ENCODE data around the gene RMND5B.
"Not testable (repeated sequence)": the region's sequence is repeated elsewhere in the genome, so short reads cannot be mapped to it uniquely, and the experiment has no call there.

RMND5B gene

DNA sequence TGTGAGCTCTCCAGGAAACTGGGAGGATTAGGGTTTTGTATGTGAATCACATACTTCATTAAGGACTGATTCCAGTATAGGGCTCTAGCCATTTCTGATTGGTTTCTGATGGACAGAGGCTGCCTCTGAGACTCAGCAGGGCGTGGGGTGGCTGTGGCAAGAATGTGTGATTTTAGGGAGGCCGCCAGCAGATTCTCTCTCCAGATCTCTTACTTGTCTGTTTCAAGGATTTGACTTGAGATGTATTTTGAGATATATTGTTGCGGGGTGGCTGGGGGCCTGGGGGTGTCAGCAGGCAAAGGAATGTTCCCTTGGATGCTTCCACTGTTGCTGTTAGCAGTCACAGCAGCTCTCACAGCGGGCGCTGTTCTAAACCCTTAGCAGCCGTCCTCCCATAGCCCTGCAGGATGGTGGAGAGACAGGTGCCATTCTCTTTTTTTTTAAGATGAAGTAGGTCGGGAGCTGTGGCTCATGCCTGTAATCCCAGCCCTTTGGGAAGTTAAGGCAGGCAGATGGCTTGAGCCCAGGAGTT lies 65.5 kb downstream of the RMND5B start:
- peaks cover 3% of the 10 kb centered on the region for H3K27me3 ChIP-seq (replicated peaks; ENCODE audit: control insufficient read depth, insufficient read depth, low read length)

DNA sequence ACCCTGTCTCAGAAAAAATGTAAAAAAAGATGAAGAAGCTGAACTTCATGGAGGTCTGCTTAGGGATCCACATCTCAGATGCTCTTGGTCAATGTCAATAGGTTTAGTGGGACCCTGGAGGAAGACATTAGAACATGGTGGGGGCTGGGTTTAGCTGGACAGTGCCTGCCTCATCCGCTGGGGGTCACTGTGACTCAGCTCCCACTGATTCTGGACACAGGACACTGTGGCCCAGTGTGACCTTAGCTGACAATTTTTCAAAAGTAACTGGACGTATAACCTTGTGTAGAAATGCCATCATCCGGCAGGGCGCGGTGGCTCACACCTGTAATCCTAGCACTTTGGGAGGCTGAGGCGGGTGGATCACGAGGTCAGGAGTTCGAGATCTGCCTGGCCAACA lies 66.2 kb downstream of the RMND5B start:
- DNase-seq (ENCODE audit: extremely low read depth, insufficient read length): no peak
- TF ChIP-seq, protein P1, sequence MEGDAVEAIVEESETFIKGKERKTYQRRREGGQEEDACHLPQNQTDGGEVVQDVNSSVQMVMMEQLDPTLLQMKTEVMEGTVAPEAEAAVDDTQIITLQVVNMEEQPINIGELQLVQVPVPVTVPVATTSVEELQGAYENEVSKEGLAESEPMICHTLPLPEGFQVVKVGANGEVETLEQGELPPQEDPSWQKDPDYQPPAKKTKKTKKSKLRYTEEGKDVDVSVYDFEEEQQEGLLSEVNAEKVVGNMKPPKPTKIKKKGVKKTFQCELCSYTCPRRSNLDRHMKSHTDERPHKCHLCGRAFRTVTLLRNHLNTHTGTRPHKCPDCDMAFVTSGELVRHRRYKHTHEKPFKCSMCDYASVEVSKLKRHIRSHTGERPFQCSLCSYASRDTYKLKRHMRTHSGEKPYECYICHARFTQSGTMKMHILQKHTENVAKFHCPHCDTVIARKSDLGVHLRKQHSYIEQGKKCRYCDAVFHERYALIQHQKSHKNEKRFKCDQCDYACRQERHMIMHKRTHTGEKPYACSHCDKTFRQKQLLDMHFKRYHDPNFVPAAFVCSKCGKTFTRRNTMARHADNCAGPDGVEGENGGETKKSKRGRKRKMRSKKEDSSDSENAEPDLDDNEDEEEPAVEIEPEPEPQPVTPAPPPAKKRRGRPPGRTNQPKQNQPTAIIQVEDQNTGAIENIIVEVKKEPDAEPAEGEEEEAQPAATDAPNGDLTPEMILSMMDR (IDR thresholded peaks at IDR 0.05; ENCODE audit: insufficient read depth, low read length, poor library complexity, severe bottlenecking): peak; percentile 51
- no peak overlapping the region for H3K4me3 ChIP-seq (replicated peaks; ENCODE audit: low read depth, low read length)

More for the DNA sequence above, 65.5 kb downstream of the RMND5B start:
- Histone ChIP-seq H3K36me3 (ENCODE audit: control insufficient read depth, insufficient read depth, low read length) (no peaks in the 10 kb centered on the region), H3K4me3 (replicated peaks; ENCODE audit: low read depth, low read length) (no peak overlapping the region)
- TF ChIP-seq, protein P1 (IDR thresholded peaks at IDR 0.05; ENCODE audit: insufficient read depth, low read length, poor library complexity, severe bottlenecking): no peak
- no peak for DNase-seq (ENCODE audit: extremely low read depth, insufficient read length)

DNA sequence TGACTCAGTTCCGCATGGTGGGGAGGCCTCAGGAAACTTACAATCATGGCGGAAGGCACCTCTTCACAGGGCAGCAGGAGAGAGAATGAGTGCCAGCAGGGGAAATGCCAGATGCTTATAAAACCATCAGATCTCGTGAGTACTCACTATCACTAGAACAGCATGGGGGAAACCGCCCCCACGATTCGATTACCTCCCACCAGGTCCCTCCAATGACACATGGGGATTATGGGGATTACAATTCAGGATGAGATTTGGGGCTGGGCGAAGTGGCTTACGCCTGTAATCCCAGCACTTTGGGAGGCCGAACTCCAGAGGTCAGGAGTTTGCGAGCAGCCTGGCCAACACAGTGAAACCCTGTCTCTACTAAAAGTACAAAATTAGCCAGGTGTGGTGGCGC lies 67.3 kb downstream of the RMND5B start:
- H3K27me3 ChIP-seq (replicated peaks; ENCODE audit: control insufficient read depth, insufficient read depth, low read length); H3K4me3 ChIP-seq (replicated peaks; ENCODE audit: low read depth, low read length); DNase-seq (ENCODE audit: extremely low read depth, insufficient read length); H3K36me3 ChIP-seq (ENCODE audit: control insufficient read depth, insufficient read depth, low read length): not testable (repeated sequence)

More for the DNA sequence above, 66.2 kb downstream of the RMND5B start:
- H3K36me3 ChIP-seq (ENCODE audit: control insufficient read depth, insufficient read depth, low read length): no peaks in the 10 kb centered on the region
- peaks cover 3% of the 10 kb centered on the region for H3K27me3 ChIP-seq (replicated peaks; ENCODE audit: control insufficient read depth, insufficient read depth, low read length)

DNA sequence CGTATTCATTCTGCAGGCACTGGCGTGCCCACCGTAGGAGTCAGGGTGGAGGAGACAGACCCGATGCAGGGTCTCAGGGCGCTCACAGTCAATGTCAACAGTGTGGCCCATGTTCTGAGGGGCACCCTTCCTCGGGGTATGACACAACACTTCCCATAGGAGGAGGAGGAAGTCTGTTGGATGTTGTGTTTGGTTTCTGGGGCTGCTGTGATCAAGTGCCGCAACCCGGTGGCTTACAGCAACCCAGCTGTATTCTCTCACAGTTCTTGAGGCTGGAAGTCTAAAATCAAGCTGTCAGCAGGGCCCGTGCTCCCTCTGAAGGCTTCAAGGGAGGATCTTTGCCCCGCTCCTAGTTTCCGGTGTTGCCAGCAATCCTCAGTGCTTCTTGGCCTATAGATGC lies 67.9 kb downstream of the RMND5B start:
- H3K36me3 ChIP-seq (ENCODE audit: control insufficient read depth, insufficient read depth, low read length): no peaks in the 10 kb centered on the region
- no peak for DNase-seq (ENCODE audit: extremely low read depth, insufficient read length)
- TF ChIP-seq, protein P1 (IDR thresholded peaks at IDR 0.05; ENCODE audit: insufficient read depth, low read length, poor library complexity, severe bottlenecking): no peak
- H3K27me3 ChIP-seq (replicated peaks; ENCODE audit: control insufficient read depth, insufficient read depth, low read length): peaks cover 3% of the 10 kb centered on the region
- no peak overlapping the region for H3K4me3 ChIP-seq (replicated peaks; ENCODE audit: low read depth, low read length)

DNA sequence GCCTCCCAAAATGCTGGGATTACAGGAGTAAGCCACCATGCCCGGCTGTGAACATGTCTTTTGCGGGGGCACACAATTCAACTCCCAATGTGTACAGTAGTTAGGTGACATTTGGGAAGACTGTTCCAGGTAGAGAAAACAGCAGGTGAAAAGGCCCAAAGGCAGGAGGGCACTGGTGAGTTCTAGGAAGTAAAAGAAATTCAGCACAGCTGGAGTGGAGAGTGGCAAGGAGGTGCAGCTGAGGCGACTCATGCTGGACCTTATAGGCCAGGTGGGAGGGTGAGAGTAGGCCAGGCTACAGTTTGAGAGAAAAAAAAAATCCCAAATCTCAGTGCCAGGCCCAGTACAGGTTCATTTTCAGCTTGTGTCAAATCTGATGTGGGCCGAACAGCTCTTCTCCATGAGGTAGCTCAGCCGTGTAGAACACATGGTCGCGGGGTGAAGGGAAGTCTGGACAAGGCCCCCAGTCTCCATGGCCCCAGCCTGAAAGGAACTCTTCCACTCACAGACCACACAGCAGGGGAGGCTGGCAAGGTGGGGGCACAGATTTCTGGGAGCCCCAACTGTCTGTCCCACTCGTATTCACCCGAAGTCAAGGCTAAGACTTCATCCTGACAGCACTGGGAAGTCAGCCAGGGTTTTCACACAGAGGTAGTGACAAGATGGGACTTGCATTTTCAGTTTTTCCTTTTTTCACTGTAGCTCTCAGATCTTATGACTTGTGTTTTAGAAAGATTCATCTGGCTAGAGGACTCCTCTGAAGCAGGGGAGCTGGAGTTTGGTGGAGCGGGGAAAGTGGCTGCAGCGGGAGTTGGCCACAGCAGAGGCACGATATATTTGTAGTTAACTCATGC lies 69.0 kb downstream of the RMND5B start:
- Histone ChIP-seq H3K36me3 (ENCODE audit: control insufficient read depth, insufficient read depth, low read length) (no peaks in the 10 kb centered on the region), H3K27me3 (replicated peaks; ENCODE audit: control insufficient read depth, insufficient read depth, low read length) (no peaks in the 10 kb centered on the region), H3K4me3 (replicated peaks; ENCODE audit: low read depth, low read length) (no peak overlapping the region)
- DNase-seq (ENCODE audit: extremely low read depth, insufficient read length): no peak
- TF ChIP-seq, protein P1 (IDR thresholded peaks at IDR 0.05; ENCODE audit: insufficient read depth, low read length, poor library complexity, severe bottlenecking): no peak

Data from GM06990 (cell line).